OCI-LY7 (cell line): ENCODE data around the gene IGFBP1.

ENCODE experiments used
- EZH2phosphoT487 ChIP-seq: fragments of 200-600 bp; sonication (generic); IDR thresholded peaks from 2 replicates; pipeline ENCODE4 v1.6.1; 2018; ENCODE audit warnings: low read depth, borderline replicate concordance, mild to moderate bottlenecking, mixed run types, antibody characterized with exemption, low read length, moderate library complexity, mixed read lengths
- TF ChIP-seq, protein P1 (sequence below): fragments of 200-600 bp; sonication (generic); conservative IDR thresholded peaks from 2 replicates; pipeline ENCODE4 v1.5.1; 2014; ENCODE audit warnings: mild to moderate bottlenecking, antibody characterized with exemption, low read length, moderate library complexity, mixed read lengths

DNA sequence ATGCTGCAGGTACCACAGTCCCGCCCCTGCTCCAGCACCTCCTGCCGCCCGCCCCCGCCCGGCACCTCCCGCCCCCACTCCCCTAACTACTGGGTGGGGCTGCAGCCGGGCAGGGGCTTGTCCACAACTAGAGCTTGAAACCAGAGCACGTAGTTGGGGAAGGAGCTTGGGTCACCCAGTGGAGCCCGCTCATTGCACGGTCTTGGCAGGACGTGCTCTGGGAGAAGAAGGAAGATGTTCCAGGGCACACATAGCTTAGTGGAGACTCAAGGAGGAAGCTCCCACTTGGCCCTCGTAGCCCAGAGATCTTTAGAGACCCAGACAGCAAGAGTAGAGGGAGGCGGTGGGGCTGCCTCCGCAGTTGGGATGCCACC lies 692 bp downstream of the IGFBP1 start:
- TF ChIP-seq, protein P1, sequence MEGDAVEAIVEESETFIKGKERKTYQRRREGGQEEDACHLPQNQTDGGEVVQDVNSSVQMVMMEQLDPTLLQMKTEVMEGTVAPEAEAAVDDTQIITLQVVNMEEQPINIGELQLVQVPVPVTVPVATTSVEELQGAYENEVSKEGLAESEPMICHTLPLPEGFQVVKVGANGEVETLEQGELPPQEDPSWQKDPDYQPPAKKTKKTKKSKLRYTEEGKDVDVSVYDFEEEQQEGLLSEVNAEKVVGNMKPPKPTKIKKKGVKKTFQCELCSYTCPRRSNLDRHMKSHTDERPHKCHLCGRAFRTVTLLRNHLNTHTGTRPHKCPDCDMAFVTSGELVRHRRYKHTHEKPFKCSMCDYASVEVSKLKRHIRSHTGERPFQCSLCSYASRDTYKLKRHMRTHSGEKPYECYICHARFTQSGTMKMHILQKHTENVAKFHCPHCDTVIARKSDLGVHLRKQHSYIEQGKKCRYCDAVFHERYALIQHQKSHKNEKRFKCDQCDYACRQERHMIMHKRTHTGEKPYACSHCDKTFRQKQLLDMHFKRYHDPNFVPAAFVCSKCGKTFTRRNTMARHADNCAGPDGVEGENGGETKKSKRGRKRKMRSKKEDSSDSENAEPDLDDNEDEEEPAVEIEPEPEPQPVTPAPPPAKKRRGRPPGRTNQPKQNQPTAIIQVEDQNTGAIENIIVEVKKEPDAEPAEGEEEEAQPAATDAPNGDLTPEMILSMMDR: no peak
- TF ChIP-seq EZH2phosphoT487: no peak
